ENCODE measurements around the gene PTPRZ1. TPM values are rescaled to one million over a fixed set of nuclear protein-coding genes. Genes with fewer than 3 reads are reported as not detected.

PTPRZ1 gene
- total and polyA plus RNA-seq, 10 of the 15 experiments (the other 5 are each of a cell fraction or from before 2014, with no cell fraction given) = 0.05 to 0.21 (median 0.11) TPM; not detected in 7

- TF ChIP-seq POU2F2 (IDR thresholded peaks at IDR 0.05; ENCODE audit: borderline replicate concordance, low read depth, low read length) (no peak), NFXL1 (IDR thresholded peaks at IDR 0.05; ENCODE audit: borderline replicate concordance) (no peak), TCF7 (IDR thresholded peaks at IDR 0.05; ENCODE audit: borderline replicate concordance) (no peak), CTCF (IDR thresholded peaks at IDR 0.05 in 2 of 3, conservative IDR thresholded peaks at IDR 0.05 in 1 of 3; ENCODE audit: control insufficient read depth in 2 of 3, extremely low read depth in 1 of 3, insufficient read depth in 1 of 3, low read depth in 3 of 3, low read length in 3 of 3) (no peak), RELA (IDR thresholded peaks at IDR 0.05; ENCODE audit: borderline replicate concordance, partially characterized antibody) (no peak)
- TF ChIP-seq, protein P1, sequence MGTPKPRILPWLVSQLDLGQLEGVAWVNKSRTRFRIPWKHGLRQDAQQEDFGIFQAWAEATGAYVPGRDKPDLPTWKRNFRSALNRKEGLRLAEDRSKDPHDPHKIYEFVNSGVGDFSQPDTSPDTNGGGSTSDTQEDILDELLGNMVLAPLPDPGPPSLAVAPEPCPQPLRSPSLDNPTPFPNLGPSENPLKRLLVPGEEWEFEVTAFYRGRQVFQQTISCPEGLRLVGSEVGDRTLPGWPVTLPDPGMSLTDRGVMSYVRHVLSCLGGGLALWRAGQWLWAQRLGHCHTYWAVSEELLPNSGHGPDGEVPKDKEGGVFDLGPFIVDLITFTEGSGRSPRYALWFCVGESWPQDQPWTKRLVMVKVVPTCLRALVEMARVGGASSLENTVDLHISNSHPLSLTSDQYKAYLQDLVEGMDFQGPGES (IDR thresholded peaks at IDR 0.05) = no peak
These were observed 88.3 kb downstream of the PTPRZ1 start (continued) for GRCh38 chr7:121961089-121961867.

- H3K4me3 ChIP-seq = no peak overlapping the region
- no peaks in the 10 kb centered on the region for H3K4me1 ChIP-seq (ENCODE audit: control insufficient read depth, insufficient read depth, low read length)
- ChIA-PET RAD21 (ENCODE audit: unreplicated experiment) (no interaction called here), POLR2A (no interaction called here), CTCF (no interaction called here), SMC1A (ENCODE audit: uncharacterized antibody, unreplicated experiment) (no interaction called here)
- no peaks in the 10 kb centered on the region for H3K9me3 ChIP-seq (replicated peaks; ENCODE audit: control insufficient read depth, insufficient read depth, low read length)
- no peaks in the 10 kb centered on the region for H3K27me3 ChIP-seq (replicated peaks in 1 of 2; ENCODE audit: control insufficient read depth in 2 of 2, insufficient read depth in 2 of 2, low read length in 1 of 2)
- H2AFZ ChIP-seq (ENCODE audit: control insufficient read depth, low read depth, low read length) = no peak overlapping the region
- TF ChIP-seq CBFB (IDR thresholded peaks at IDR 0.05; ENCODE audit: low read depth) (no peak), ZBED1 (IDR thresholded peaks at IDR 0.05; ENCODE audit: borderline replicate concordance) (no peak), YBX1 (IDR thresholded peaks at IDR 0.05) (no peak), E4F1 (IDR thresholded peaks at IDR 0.05; ENCODE audit: borderline replicate concordance, partially characterized antibody) (no peak)
- H3K4me2 ChIP-seq (ENCODE audit: control insufficient read depth, insufficient read depth) = no peak overlapping the region
- H4K20me1 ChIP-seq (ENCODE audit: control insufficient read depth, insufficient read depth) = no peaks in the 10 kb centered on the region
- no peak overlapping the region for H3K9ac ChIP-seq (ENCODE audit: control insufficient read depth, insufficient read depth, low read length)
- H3K36me3 ChIP-seq (ENCODE audit: control insufficient read depth in 2 of 2, insufficient read depth in 2 of 2, low read length in 1 of 2) = no peaks in the 10 kb centered on the region
- ATAC-seq (no peak), FAIRE-seq (no peak), DNase-seq (ENCODE audit: low read depth, low spot score) (no peak)
- in situ Hi-C loops (cut with MboI) (no loop called here), intact Hi-C loops (cut with micrococcal nuclease; ENCODE audit: unreplicated experiment) (no loop called here)
- 9% methylated on average over 2 of the region's 2 CpGs for WGBS (ENCODE audit: insufficient coverage, insufficient replicate concordance, low lambda C conversion rate, missing lambda C conversion rate)
- no TSS peak for BruUV-seq (replicated peaks)
- H3K27ac ChIP-seq (ENCODE audit: control insufficient read depth, insufficient read depth) = no peak overlapping the region
- no peaks in the 10 kb centered on the region for H3K79me2 ChIP-seq (ENCODE audit: control insufficient read depth, insufficient read depth, low read length)
These were observed 93.4 kb downstream of the PTPRZ1 start for GRCh38 chr7:121966276-121966934.

Measured in GM12878 (cell line).